ENCODE results near the gene RELL1. TPM values are rescaled to one million over a fixed set of nuclear protein-coding genes. Genes with fewer than 3 reads are reported as not detected.

The RELL1 gene
- total RNA-seq: 10 to 100 TPM; 44.4 to 83.3 (median 73.6) TPM

GRCh38 chr4:37686373-37687193 lies at the start of gene RELL1:
RELL1 (minus strand) TSS chr4:37686376; CDS start chr4:37686287, 89 bp downstream.
- Histone ChIP-seq H3K4me3 (peak within 1 kb of the TSS; percentile 85 to 99 (median 96)), H3K4me1 (peaks cover 18 to 47% (median 39%) of the 10 kb centered on the region in 4 donors), H3K27me3 (no peaks in the 10 kb centered on the region), H3K9me3 (no peaks in the 10 kb centered on the region), H3K36me3 (no peaks in the 10 kb centered on the region), H3K27ac (replicated peaks in 1 of 4) (peak within 1 kb of the TSS; percentile 96 to 99 (median 99))
- WGBS: 0% methylated on average over 41 of the region's 58 CpGs
- TF ChIP-seq POLR2AphosphoS5 (IDR thresholded peaks at IDR 0.05): peak in 1 of 2 donors; percentile 69
- TF ChIP-seq EP300 (IDR thresholded peaks at IDR 0.05): no peak
- peak; percentile 100 for DNase-seq (ENCODE audit: extremely low spot score)
- intact Hi-C loops (cut with DNase I): loop anchor here (5.0 to 10.0 kb wide), 4 partner anchors 84 to 288 kb away; partner anchors contain the start of gene PGM2

- intact Hi-C loops (cut with DNase I): no loop called here
- H3K27ac ChIP-seq (replicated peaks in 1 of 4): no peak overlapping the region
- H3K27me3 ChIP-seq: no peaks in the 10 kb centered on the region
- H3K4me1 ChIP-seq: no peaks in the 10 kb centered on the region
- WGBS: 82% methylated on average over 5 of the region's 5 CpGs
- DNase-seq (ENCODE audit: extremely low spot score): no peak
- TF ChIP-seq CTCF (IDR thresholded peaks at IDR 0.05) (no peak), POLR2AphosphoS5 (IDR thresholded peaks at IDR 0.05) (no peak), POLR2A (IDR thresholded peaks at IDR 0.05; ENCODE audit: low read depth) (no peak), EP300 (IDR thresholded peaks at IDR 0.05) (no peak)
- no peaks in the 10 kb centered on the region for H3K36me3 ChIP-seq
- no peak overlapping the region for H3K4me3 ChIP-seq
- no peaks in the 10 kb centered on the region for H3K9me3 ChIP-seq
These were observed 49.4 kb upstream of the RELL1 start for GRCh38 chr4:37735578-37735977.

GRCh38 chr4:37734989-37735388 lies 48.8 kb upstream of the RELL1 start:
- no peak overlapping the region for H3K4me3 ChIP-seq
- WGBS: 92% methylated on average over 3 of the region's 3 CpGs

GRCh38 chr4:37733240-37733867 lies 47.2 kb upstream of the RELL1 start:
- TF ChIP-seq POLR2AphosphoS5 (IDR thresholded peaks at IDR 0.05): no peak
- no peak for TF ChIP-seq EP300 (IDR thresholded peaks at IDR 0.05)
- TF ChIP-seq POLR2A (IDR thresholded peaks at IDR 0.05; ENCODE audit: low read depth): no peak
- intact Hi-C loops (cut with DNase I): no loop called here
- Histone ChIP-seq H3K4me1 (no peaks in the 10 kb centered on the region), H3K27ac (replicated peaks in 1 of 4) (no peak overlapping the region), H3K27me3 (no peaks in the 10 kb centered on the region), H3K9me3 (no peaks in the 10 kb centered on the region), H3K36me3 (no peaks in the 10 kb centered on the region), H3K4me3 (no peak overlapping the region)
- 61% methylated on average over 6 of the region's 6 CpGs for WGBS
- DNase-seq (ENCODE audit: extremely low spot score): no peak

More at GRCh38 chr4:37734989-37735388, 48.8 kb upstream of the RELL1 start:
- Histone ChIP-seq H3K27ac (replicated peaks in 1 of 4) (no peak overlapping the region), H3K4me1 (no peaks in the 10 kb centered on the region), H3K9me3 (no peaks in the 10 kb centered on the region), H3K36me3 (no peaks in the 10 kb centered on the region), H3K27me3 (no peaks in the 10 kb centered on the region)
- intact Hi-C loops (cut with DNase I): no loop called here
- DNase-seq (ENCODE audit: extremely low spot score): no peak
- TF ChIP-seq POLR2A (IDR thresholded peaks at IDR 0.05; ENCODE audit: low read depth) (no peak), EP300 (IDR thresholded peaks at IDR 0.05) (no peak), CTCF (IDR thresholded peaks at IDR 0.05) (no peak), POLR2AphosphoS5 (IDR thresholded peaks at IDR 0.05) (no peak)

- Histone ChIP-seq H3K9me3 (no peaks in the 10 kb centered on the region), H3K27me3 (no peaks in the 10 kb centered on the region), H3K36me3 (no peaks in the 10 kb centered on the region), H3K4me3 (no peak overlapping the region), H3K27ac (replicated peaks in 1 of 4) (no peak overlapping the region), H3K4me1 (no peaks in the 10 kb centered on the region)
- WGBS: 95% methylated on average over 5 of the region's 5 CpGs
- intact Hi-C loops (cut with DNase I): no loop called here
- TF ChIP-seq POLR2AphosphoS5 (IDR thresholded peaks at IDR 0.05) (no peak), CTCF (IDR thresholded peaks at IDR 0.05) (no peak), EP300 (IDR thresholded peaks at IDR 0.05) (no peak), POLR2A (IDR thresholded peaks at IDR 0.05; ENCODE audit: low read depth) (no peak)
- DNase-seq (ENCODE audit: extremely low spot score): no peak
These were observed 46.5 kb upstream of the RELL1 start for GRCh38 chr4:37732526-37733186.

Data from esophagus muscularis mucosa (tissue), 4 donors.